Measurements from ENCODE around the gene STMN1.

DNA sequence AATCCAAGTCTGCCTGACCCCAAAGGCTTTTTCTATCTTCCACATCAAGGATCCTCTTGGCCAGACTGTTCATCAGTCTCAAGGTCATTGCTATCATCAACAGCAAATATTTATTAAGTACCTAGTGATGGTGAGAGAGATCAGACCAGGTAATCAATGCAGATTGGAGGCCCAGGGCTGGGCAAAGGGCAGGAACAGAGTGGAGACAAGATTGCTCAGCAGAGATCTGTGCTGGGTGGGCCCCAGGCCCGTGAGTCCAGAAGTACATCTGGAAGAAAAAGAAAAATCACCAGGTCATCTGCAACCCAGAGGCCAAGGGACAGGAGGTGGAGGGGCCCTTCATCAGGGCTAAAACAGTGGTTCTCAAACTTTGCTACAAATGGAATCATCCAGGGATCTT, 20.6 kb downstream of the STMN1 start:
- TF ChIP-seq, protein P1, sequence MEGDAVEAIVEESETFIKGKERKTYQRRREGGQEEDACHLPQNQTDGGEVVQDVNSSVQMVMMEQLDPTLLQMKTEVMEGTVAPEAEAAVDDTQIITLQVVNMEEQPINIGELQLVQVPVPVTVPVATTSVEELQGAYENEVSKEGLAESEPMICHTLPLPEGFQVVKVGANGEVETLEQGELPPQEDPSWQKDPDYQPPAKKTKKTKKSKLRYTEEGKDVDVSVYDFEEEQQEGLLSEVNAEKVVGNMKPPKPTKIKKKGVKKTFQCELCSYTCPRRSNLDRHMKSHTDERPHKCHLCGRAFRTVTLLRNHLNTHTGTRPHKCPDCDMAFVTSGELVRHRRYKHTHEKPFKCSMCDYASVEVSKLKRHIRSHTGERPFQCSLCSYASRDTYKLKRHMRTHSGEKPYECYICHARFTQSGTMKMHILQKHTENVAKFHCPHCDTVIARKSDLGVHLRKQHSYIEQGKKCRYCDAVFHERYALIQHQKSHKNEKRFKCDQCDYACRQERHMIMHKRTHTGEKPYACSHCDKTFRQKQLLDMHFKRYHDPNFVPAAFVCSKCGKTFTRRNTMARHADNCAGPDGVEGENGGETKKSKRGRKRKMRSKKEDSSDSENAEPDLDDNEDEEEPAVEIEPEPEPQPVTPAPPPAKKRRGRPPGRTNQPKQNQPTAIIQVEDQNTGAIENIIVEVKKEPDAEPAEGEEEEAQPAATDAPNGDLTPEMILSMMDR (IDR thresholded peaks at IDR 0.05): no peak
- TF ChIP-seq POLR2A (IDR thresholded peaks at IDR 0.05) (no peak), POLR2AphosphoS5 (IDR thresholded peaks at IDR 0.05; ENCODE audit: insufficient read depth in 1 of 2, low read depth in 1 of 2) (no peak)
